ENCODE measurements around the gene GTF2E1.

GRCh38 chr3:120823156-120823555 lies 80.6 kb downstream of the GTF2E1 start:
- TF ChIP-seq, protein P1, sequence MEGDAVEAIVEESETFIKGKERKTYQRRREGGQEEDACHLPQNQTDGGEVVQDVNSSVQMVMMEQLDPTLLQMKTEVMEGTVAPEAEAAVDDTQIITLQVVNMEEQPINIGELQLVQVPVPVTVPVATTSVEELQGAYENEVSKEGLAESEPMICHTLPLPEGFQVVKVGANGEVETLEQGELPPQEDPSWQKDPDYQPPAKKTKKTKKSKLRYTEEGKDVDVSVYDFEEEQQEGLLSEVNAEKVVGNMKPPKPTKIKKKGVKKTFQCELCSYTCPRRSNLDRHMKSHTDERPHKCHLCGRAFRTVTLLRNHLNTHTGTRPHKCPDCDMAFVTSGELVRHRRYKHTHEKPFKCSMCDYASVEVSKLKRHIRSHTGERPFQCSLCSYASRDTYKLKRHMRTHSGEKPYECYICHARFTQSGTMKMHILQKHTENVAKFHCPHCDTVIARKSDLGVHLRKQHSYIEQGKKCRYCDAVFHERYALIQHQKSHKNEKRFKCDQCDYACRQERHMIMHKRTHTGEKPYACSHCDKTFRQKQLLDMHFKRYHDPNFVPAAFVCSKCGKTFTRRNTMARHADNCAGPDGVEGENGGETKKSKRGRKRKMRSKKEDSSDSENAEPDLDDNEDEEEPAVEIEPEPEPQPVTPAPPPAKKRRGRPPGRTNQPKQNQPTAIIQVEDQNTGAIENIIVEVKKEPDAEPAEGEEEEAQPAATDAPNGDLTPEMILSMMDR (optimal IDR thresholded peaks at IDR 0.05 in 1 of 3, IDR thresholded peaks at IDR 0.05 in 1 of 3, conservative IDR thresholded peaks at IDR 0.05 in 1 of 3; ENCODE audit: extremely low read depth in 1 of 3, insufficient read depth in 2 of 3, low read length in 3 of 3) = no peak
- TF ChIP-seq EZH2 (IDR thresholded peaks at IDR 0.05; ENCODE audit: low read length) = no peak
